Glomerular endothelial cell (primary cell): ENCODE results near the gene ICAM5. TPM values are rescaled to one million over a fixed set of nuclear protein-coding genes. Genes with fewer than 3 reads are reported as not detected.

ENCODE experiments used
- DNase-seq: peaks from one replicate; pipeline ENCODE4 v3.0.0-alpha.2; 2011; ENCODE audit warnings: low read depth, low spot score; ENCODE audit errors: extremely low read depth
- total RNA-seq: library from RNA; depleted of rRNA; stranded (reverse); fragments of >200 nt; gene quantifications from 2 replicates; pipeline ENCODE4 v1.2.3, GENCODE V29; 2015

ICAM5 gene
- total RNA-seq, 1 donor from 2014 or later, result 0.06 TPM

DNA sequence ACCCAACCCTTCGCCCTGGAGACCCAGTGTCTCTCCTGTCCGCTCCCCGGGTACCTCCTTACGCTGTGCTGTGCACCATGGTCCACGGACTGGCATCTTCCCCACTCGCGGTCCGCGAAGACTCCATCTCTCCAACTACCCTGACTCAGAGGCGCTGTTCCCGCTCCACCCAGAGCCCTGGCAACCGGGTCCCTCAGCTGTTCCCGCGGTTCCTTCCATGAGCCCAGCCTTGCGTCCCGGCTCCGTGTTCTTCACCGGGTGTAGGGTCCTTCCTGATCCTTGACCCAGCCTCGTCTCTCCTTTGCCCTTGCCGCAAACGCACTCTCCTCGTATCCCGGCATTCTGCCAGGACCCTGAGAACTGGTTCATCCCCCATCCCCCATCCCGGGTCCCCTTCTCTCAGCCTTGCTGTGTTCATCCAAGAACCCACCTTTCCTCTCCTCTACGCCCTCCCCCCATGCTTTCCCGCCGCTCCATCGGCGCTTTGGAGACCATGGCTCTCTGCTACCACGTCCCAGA, 664 bp downstream of the ICAM5 start:
- no peak for DNase-seq

DNA sequence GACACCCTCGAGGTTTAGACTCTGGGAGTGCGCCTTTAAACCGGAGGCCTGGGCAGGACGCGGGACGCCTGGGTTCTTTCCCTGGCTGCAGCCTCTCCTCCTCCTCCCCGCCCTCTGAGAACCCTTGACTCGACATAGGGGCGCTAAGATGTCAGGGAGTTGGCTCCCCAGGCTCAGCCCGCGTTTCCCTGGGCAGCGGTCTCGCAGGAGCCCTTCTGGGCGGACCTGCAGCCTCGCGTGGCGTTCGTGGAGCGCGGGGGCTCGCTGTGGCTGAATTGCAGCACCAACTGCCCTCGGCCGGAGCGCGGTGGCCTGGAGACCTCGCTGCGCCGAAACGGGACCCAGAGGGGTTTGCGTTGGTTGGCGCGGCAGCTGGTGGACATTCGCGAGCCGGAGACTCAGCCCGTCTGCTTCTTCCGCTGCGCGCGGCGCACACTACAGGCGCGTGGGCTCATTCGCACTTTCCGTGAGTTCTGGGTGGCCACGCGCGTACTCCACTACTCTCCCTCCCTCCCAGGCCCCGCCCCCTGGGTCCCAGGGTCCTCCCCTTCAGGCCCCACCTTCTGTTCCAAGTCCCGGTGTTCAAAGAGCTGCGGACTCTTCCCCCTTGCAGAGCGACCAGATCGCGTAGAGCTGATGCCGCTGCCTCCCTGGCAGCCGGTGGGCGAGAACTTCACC, 1.3 kb downstream of the ICAM5 start:
- DNase-seq, result no peak

DNA sequence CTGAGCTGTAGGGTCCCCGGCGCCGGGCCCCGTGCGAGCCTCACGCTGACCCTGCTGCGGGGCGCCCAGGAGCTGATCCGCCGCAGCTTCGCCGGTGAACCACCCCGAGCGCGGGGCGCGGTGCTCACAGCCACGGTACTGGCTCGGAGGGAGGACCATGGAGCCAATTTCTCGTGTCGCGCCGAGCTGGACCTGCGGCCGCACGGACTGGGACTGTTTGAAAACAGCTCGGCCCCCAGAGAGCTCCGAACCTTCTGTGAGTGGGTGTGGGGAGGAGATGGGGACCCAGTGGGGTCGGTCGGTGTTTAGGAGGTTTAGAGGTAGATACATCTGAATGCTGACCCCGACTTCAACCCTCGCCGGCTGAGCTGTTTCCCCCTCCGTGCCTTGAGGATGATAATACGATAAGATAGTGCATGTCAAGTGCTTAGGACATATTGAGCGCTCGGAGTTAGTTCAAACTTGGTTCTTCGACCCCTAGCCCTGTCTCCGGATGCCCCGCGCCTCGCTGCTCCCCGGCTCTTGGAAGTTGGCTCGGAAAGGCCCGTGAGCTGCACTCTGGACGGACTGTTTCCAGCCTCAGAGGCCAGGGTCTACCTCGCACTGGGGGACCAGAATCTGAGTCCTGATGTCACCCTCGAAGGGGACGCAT, 1.9 kb downstream of the ICAM5 start:
- DNase-seq, result no peak

DNA sequence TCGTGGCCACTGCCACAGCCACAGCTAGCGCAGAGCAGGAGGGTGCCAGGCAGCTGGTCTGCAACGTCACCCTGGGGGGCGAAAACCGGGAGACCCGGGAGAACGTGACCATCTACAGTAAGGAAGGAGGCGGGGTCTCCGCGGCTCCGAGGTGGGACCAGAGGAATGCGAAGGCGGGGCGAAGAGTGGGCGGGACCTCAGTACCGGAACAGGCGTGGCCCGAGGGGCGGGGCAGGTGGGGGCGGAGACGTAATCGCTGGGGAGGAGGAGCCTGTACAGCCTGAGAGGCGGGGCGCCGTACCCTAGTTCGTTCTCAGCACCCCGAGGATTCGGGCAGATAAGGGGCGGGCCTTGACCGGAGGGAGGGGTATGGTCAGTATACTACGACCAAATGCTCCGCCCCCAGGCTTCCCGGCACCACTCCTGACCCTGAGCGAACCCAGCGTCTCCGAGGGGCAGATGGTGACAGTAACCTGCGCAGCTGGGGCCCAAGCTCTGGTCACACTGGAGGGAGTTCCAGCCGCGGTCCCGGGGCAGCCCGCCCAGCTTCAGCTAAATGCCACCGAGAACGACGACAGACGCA, 2.5 kb downstream of the ICAM5 start:
- DNase-seq, result no peak

DNA sequence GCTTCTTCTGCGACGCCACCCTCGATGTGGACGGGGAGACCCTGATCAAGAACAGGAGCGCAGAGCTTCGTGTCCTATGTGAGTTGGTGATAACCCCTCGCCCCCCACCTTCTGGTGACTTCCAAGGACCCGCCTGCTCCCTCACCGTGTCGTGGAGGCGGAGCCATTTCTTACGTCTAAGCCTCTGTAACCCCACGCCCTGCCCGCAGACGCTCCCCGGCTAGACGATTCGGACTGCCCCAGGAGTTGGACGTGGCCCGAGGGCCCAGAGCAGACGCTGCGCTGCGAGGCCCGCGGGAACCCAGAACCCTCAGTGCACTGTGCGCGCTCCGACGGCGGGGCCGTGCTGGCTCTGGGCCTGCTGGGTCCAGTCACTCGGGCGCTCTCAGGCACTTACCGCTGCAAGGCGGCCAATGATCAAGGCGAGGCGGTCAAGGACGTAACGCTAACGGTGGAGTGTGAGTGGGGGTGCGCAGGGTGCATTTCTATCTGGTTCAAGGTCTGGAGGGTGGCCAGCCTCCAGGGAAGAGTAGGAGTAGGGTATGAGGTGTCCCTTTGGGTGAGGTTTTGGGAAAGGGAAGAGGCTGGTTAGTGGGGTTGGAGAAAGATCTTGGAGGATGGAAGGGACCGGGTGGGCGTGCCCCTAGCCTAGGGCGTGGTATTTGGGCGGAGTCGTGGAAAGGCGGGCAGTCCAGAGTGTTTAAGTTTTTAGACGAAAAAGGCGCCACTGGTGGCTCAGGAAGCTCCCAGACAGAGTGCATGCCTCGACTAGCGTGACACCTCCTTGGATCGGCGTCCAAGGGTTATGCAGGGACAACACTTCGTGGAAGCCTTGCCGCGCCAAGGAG, 3.3 kb downstream of the ICAM5 start:
- DNase-seq, result no peak

DNA sequence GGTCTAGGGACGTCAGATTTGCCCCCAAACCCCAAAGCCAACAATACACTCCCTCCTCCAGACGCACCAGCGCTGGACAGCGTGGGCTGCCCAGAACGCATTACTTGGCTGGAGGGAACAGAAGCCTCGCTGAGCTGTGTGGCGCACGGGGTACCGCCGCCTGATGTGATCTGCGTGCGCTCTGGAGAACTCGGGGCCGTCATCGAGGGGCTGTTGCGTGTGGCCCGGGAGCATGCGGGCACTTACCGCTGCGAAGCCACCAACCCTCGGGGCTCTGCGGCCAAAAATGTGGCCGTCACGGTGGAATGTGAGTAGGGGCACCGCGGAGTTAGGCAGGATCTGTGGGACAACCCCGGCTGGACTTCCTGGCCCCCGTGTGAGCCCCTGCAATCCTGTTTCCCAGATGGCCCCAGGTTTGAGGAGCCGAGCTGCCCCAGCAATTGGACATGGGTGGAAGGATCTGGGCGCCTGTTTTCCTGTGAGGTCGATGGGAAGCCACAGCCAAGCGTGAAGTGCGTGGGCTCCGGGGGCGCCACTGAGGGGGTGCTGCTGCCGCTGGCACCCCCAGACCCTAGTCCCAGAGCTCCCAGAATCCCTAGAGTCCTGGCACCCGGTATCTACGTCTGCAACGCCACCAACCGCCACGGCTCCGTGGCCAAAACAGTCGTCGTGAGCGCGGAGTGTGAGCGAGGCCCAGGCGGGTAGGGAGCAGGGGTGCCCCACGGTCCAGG, 4.0 kb downstream of the ICAM5 start:
- DNase-seq, result no peak

DNA sequence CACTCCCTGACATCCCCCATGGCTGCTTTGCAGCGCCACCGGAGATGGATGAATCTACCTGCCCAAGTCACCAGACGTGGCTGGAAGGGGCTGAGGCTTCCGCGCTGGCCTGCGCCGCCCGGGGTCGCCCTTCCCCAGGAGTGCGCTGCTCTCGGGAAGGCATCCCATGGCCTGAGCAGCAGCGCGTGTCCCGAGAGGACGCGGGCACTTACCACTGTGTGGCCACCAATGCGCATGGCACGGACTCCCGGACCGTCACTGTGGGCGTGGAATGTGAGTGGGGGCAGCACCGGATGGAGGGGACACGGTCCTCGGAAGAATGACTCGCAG, 4.6 kb downstream of the ICAM5 start:
- no peak for DNase-seq

DNA sequence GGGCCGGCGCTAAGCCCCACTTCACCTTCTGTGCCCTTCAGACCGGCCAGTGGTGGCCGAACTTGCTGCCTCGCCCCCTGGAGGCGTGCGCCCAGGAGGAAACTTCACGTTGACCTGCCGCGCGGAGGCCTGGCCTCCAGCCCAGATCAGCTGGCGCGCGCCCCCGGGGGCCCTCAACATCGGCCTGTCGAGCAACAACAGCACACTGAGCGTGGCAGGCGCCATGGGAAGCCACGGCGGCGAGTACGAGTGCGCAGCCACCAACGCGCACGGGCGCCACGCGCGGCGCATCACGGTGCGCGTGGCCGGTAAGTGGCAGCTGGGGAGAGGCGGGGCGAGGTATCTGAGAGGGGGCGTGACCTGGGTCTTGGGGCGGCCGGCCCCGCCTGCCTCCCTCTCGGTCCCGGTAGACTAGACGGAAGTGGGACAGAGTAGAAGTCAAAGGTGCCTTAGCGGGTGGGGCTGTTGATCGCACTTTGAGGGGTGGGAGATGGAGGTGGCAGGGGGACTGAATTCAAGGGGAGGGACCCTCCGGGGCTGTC, 5.6 kb downstream of the ICAM5 start:
- DNase-seq, result no peak

DNA sequence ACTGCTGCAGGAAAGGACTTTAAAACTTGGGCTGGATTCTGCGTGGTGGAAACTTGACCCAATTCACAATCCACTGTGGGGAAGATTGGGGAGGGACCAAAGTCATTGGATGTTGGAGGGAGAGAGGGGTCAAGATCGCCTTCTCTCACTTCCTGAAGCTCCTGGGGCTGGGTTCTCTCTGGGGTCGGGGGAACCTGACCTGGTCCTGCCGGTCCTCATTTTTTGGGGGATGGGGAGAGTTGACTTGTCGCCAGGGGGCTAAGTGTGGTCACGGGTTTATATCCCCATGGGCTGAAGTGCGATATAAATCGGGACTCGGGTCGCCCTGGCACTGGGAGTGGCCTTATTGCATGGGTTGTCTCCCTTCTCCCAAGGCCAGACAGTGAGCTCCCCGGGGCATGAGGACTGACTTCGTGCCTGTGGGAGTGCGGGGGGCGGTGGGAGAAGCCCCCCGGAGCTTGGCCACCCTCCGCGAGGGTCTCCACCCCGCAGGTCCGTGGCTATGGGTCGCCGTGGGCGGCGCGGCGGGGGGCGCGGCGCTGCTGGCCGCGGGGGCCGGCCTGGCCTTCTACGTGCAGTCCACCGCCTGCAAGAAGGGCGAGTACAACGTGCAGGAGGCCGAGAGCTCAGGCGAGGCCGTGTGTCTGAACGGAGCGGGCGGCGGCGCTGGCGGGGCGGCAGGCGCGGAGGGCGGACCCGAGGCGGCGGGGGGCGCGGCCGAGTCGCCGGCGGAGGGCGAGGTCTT, 6.3 kb downstream of the ICAM5 start:
- DNase-seq, result no peak

DNA sequence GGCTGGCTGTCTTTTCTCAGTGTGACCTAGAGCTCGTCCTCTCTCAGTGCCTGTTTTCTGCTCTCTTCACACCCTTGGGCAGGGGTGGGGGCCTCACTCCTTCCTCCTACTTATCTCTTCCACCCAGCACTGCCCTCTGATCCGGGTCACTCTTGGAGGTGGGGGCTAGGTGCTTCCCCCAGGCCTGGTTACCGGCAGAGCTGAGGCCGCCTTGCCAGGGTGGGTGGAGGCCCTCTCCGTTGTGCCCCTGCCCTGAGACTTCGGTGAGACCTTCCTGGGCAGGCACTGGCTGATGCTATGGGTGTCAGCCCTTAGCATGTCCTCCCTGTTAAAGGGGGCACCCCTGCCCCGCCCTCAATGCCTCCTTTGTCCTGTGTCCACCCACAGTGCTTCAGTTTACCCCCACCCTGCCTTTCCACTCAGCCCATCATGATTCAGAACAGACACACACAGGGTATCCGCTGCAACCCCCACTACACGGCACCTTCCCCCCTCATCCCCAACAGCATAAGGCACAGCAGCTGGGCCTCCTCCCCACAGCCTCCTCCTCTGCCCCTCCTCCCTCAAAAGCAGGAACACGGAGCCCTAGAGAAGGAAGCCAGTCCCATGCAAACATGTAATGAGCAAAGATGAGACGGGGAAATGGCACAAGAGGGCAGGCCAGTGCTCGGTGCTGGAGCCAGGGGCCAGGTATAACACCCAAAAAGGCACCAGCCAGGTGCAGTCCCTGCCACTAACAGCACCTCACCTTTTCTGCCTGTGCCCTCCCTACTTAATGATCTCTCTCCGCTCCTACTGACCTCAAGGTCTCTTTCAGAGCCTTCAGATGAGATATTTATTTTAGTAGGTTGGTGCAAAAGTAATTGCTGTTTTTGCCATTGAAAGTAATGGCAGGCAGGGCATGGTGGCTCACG, 10.1 kb downstream of the ICAM5 start:
- DNase-seq, result no peak

DNA sequence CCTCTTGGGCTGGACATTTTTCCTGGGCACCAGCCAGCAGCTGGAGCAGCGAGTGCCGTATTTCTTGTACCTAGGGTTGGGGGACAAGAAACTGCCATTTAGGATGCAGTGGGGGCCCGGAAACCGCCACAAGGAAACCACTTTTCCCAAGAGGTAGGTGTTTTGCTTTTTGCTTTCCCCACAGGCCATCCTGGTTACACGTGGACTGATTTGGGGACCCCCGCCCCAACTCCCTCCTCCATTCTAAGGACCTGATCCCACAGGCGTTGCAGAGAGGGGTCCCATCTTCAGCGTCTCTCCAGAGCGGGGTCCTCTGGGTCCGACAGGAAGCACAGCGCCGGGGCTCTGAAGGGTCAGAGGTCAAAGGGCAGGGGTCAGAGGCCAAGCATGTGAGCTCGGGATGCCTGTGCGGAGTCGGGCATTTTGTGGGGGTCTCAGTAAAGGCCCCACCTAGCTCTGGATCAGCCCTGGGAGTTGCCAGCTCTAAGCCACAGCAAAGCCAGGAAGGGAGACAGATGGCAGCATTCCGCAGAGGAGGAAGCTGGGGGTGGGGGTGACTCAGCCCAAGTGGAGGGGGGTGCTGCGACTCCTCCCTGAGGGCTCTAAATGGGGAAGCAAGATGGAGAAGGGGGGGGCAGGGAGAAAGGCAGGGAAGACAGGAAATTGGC, 15.5 kb downstream of the ICAM5 start:
- no peak for DNase-seq

DNA sequence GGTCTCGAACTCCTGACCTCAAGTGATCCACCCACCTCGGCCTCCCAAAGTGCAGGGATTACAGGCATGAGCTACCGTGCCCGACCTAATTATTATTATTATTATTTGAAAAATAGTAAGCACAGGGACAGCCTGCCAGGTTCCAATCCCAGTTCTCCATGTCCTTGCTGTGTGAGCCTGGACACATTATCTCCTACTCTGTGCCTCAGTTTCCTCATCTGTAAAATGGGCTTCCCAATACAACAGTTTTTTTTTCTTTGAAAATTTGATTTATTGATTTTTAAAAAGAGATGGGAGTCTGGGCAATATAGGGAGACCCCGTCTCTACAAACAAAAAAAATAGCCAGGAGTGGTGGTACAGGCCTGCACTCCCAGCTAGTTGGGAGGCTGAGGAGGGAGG, 16.6 kb downstream of the ICAM5 start:
- DNase-seq, result no peak

DNA sequence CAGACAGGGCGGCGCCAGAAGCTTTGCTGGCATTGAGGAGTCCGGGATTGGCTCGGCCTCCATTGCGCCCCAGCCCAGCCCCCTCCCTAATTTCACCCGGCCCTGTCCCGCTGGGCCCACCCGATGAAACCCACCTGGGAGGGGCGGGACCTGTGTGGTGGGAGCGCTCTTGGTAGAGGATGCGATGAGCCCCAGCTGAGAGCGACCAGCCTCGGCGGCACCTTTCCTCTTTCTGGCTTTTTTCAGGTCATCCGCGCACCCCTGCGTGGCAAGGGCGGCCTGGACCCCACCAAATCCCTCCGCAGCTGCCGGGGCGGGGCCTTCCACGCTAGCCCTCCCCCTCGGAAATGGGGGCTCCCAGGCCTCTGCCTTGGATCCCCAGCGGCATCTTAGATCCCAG, 19.7 kb downstream of the ICAM5 start, which contains the start of gene ZGLP1:
Gene ZGLP1, minus strand, starts transcription at position 393 of the 400 bp plus-strand sequence.
- no peak for DNase-seq

DNA sequence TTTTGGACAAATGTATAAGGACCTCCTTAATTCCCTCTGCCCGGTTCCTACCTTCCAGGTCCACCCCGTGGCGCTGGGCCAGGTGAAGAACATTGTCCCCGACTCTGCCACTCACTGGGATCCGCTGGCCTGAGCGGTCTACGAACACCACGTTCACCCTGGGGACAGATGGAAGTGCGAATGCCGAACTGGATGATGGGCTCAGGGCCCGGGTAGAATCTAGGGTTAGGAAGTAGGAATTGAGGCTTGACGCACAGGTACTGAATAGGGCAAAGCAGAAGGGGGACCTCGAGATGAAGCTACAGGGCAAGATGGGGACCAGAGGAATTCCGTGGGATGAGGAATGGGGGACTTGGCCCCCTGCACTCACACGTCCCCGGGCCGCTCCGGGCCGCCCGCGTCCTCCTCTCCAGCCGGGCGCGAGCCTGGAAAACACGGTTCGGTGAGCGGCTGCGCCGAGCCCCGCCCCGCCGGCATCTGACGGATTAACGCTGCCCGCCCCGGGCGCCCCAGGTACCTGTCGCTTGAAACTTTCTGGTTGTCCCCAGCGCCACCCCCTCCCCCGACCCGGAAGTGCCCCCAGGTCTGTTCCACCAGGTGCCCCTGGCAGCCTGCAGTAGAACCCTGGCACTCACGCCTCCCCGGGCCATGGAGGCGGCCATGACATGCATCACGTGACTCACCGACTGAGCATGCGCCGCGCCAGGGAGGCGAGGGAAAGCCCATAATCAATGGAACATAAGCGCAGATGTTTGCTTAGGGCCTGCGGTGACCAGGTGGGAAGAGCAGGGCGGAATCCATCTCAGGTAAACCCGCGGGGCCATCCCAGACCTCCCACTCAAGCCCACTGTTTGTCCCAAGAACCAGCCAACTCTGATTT, 25.8 kb downstream of the ICAM5 start, which contains the start of gene FDX2:
Gene FDX2, minus strand, starts transcription at position 681 of the 880 bp plus-strand sequence. Its CDS starts 19 bp downstream, at position 662.
- no peak for DNase-seq

DNA sequence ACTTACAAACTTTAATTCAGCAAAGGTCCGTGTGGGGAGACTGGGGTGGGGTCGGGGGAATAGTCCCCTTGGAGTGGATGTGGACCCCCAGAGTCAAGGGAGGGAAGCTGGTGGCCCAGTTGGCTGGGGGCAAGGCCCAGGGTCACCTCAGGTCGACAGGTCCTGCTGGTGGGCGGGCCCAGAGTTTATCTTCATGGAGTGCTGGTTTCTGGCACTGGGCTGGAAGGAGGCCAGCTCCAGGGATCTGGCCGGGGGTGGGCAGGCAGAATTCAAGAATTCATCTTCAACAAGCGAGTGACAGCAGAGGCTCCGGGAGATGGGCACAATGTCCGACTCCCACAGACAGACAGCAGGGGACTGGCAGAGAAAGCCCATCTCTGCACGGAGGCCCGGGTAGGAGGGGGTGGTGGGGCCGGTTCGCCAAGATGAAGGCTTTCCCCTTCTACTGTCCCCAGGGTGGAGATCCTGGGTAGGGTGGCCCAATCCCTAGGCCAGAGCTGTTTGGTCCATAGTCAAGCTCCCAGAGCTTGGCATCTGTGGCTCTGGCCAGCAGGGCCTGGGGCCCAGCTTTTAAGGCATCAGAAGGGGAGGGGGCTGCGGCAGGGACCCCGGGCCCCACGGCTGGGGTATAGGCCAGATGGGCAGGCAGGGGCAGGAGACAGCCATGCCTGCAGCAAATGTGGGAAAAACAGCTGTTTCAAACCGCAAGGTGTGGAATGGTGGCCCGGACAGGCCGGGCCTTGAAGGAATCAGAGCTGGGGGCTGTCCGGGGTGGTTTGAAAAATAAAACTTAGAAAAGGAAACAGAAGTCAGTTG, 26.7 kb downstream of the ICAM5 start:
- no peak for DNase-seq
